SK-N-SH treated with all-trans-retinoic acid at 6 μM for 48 hours (cell line): Measurements from ENCODE around the gene PNPLA6.

Experiments used
- ATAC-seq: fragments of 200-7000 bp; cut with Tn5 transposase; 3 replicates; pipeline ENCODE4 v1.9.1; 2020; ENCODE audit warnings: mild to moderate bottlenecking, moderate library complexity
- ARNTL ChIP-seq: fragments of 450-650 bp; formaldehyde crosslinking; IDR thresholded peaks from 2 replicates; pipeline ENCODE4 v1.5.0; 2020; ENCODE audit warnings: low read depth, mild to moderate bottlenecking, moderate library complexity, borderline replicate concordance
- BACH2 ChIP-seq: fragments of 250-450 bp; sonication (Bioruptor Pico); IDR thresholded peaks from 2 replicates; pipeline ENCODE4 v1.9.0; 2021; ENCODE audit warnings: mild to moderate bottlenecking, borderline replicate concordance
- CREB5 ChIP-seq: fragments of 250-450 bp; sonication (Bioruptor Pico); IDR thresholded peaks from 2 replicates; pipeline ENCODE4 v1.5.1; 2020; ENCODE audit warnings: low read depth, mild to moderate bottlenecking, moderate library complexity
- CSDC2 ChIP-seq: fragments of 250-450 bp; sonication (Bioruptor Pico); IDR thresholded peaks from 2 replicates; pipeline ENCODE4 v1.5.0; 2020; ENCODE audit warnings: mild to moderate bottlenecking, moderate library complexity
- CSRNP3 ChIP-seq: fragments of 250-450 bp; sonication (Bioruptor Pico); IDR thresholded peaks from 2 replicates; pipeline ENCODE4 v1.5.1; 2021; ENCODE audit warnings: mild to moderate bottlenecking, moderate library complexity
- ESRRG ChIP-seq: fragments of 250-450 bp; sonication (Bioruptor Pico); IDR thresholded peaks from 2 replicates; pipeline ENCODE4 v1.6.1; 2021; ENCODE audit warnings: mild to moderate bottlenecking
- GLIS3 ChIP-seq: fragments of 250-450 bp; sonication (Bioruptor Pico); IDR thresholded peaks from 2 replicates; pipeline ENCODE4 v1.5.0; 2020; ENCODE audit warnings: mild to moderate bottlenecking, moderate library complexity
- ISL1 ChIP-seq: fragments of 250-450 bp; sonication (Bioruptor Pico); IDR thresholded peaks from 2 replicates; pipeline ENCODE4 v2.1.2; 2022; ENCODE audit warnings: mild to moderate bottlenecking, moderate library complexity
- OSR1 ChIP-seq: fragments of 250-450 bp; sonication (Bioruptor Pico); IDR thresholded peaks from 2 replicates; pipeline ENCODE4 v1.8.0; 2022; ENCODE audit warnings: moderate library complexity, mild to moderate bottlenecking, inconsistent platforms
- PATZ1 ChIP-seq: fragments of 250-450 bp; sonication (Bioruptor Pico); IDR thresholded peaks from 2 replicates; pipeline ENCODE4 v1.8.0; 2020; ENCODE audit warnings: mild to moderate bottlenecking, moderate library complexity, borderline replicate concordance
- POU6F1 ChIP-seq: fragments of 250-450 bp; sonication (Bioruptor Pico); IDR thresholded peaks from 2 replicates; pipeline ENCODE4 v1.8.0; 2021; ENCODE audit warnings: low read depth, mild to moderate bottlenecking, moderate library complexity, borderline replicate concordance
- PPARA ChIP-seq: fragments of 250-450 bp; sonication (Bioruptor Pico); IDR thresholded peaks from 2 replicates; pipeline ENCODE4 v1.5.0; 2020; ENCODE audit warnings: mild to moderate bottlenecking, borderline replicate concordance
- RARB ChIP-seq: fragments of 250-450 bp; sonication (Bioruptor Pico); IDR thresholded peaks from 2 replicates; pipeline ENCODE4 v1.8.0; 2021; ENCODE audit warnings: mild to moderate bottlenecking, moderate library complexity
- SNAI2 ChIP-seq: fragments of 250-450 bp; sonication (Bioruptor Pico); IDR thresholded peaks from 2 replicates; pipeline ENCODE4 v1.5.0; 2020; ENCODE audit warnings: mild to moderate bottlenecking, moderate library complexity
- TCF4 ChIP-seq: fragments of 250-450 bp; sonication (Bioruptor Pico); IDR thresholded peaks from 2 replicates; pipeline ENCODE4 v1.8.0; 2021; ENCODE audit warnings: mild to moderate bottlenecking, moderate library complexity, borderline replicate concordance
- TOX ChIP-seq: fragments of 250-450 bp; sonication (Bioruptor Pico); IDR thresholded peaks from 2 replicates; pipeline ENCODE4 v1.8.0; 2021; ENCODE audit warnings: mild to moderate bottlenecking, moderate library complexity, borderline replicate concordance
- TSHZ2 ChIP-seq: fragments of 250-450 bp; sonication (Bioruptor Pico); IDR thresholded peaks from 2 replicates; pipeline ENCODE4 v1.5.0; 2020; ENCODE audit warnings: mild to moderate bottlenecking, moderate library complexity
- ZC3H10 ChIP-seq: fragments of 250-450 bp; sonication (Bioruptor Pico); IDR thresholded peaks from 2 replicates; pipeline ENCODE4 v1.5.1; 2021; ENCODE audit warnings: mild to moderate bottlenecking, moderate library complexity
- ZFP3 ChIP-seq: fragments of 250-450 bp; sonication (Bioruptor Pico); IDR thresholded peaks from 2 replicates; pipeline ENCODE4 v1.5.0; 2020; ENCODE audit warnings: mild to moderate bottlenecking, moderate library complexity
- ZFP30 ChIP-seq: fragments of 450-650 bp; formaldehyde crosslinking; IDR thresholded peaks from 2 replicates; pipeline ENCODE4 v1.5.0; 2022; ENCODE audit warnings: mild to moderate bottlenecking, moderate library complexity
- ZNF565 ChIP-seq: fragments of 450-650 bp; formaldehyde crosslinking; conservative IDR thresholded peaks from 2 replicates; pipeline ENCODE4 v1.5.0; 2020; ENCODE audit warnings: low read depth, mild to moderate bottlenecking, moderate library complexity
- ZNF70 ChIP-seq: fragments of 450-650 bp; formaldehyde crosslinking; IDR thresholded peaks from 2 replicates; pipeline ENCODE4 v1.5.0; 2020; ENCODE audit warnings: mild to moderate bottlenecking, moderate library complexity
- ZNF8 ChIP-seq: fragments of 450-650 bp; formaldehyde crosslinking; IDR thresholded peaks from 2 replicates; pipeline ENCODE4 v1.5.0; 2020; ENCODE audit warnings: mild to moderate bottlenecking, moderate library complexity

PNPLA6 gene

GRCh38 chr19:7521551-7522071 lies 13.9 kb upstream of the PNPLA6 start (continued):
- TF ChIP-seq SNAI2 (CRISPR knock-in tag) (no peak), GLIS3 (CRISPR knock-in tag) (no peak), ISL1 (no peak), POU6F1 (no peak), ZNF8 (CRISPR knock-in tag) (no peak), ZFP3 (CRISPR knock-in tag) (no peak), TCF4 (CRISPR knock-in tag) (no peak)

GRCh38 chr19:7522072-7522922 lies 13.2 kb upstream of the PNPLA6 start, which contains the start of gene MCOLN1:
Gene MCOLN1 (plus strand): TSS chr19:7522624. CDS start chr19:7522751, 127 bp downstream.
- TF ChIP-seq TCF4 (CRISPR knock-in tag), result no peak
- TF ChIP-seq CSRNP3 (CRISPR knock-in tag), result no peak
- TF ChIP-seq RARB (CRISPR knock-in tag), result no peak
- 0 out of 2 replicates have a peak, but pooled peaks have one; percentile 52 for TF ChIP-seq PPARA
- no peak for TF ChIP-seq ZFP30 (CRISPR knock-in tag)
- no peak for TF ChIP-seq ZNF8 (CRISPR knock-in tag)
- TF ChIP-seq ZNF70 (CRISPR knock-in tag), result no peak
- no peak for TF ChIP-seq ARNTL (CRISPR knock-in tag)
- TF ChIP-seq TOX (CRISPR knock-in tag), result no peak
- TF ChIP-seq GLIS3 (CRISPR knock-in tag), result peak; percentile 79; the same call in 1 of the 2 replicates
- 0 out of 2 replicates have a peak, but pooled peaks have one; percentile 42 for TF ChIP-seq CSDC2
- no peak for TF ChIP-seq BACH2 (CRISPR knock-in tag)
- 0 out of 2 replicates have a peak, but pooled peaks have one; percentile 41 for TF ChIP-seq ESRRG (CRISPR knock-in tag)
- peak; percentile 53; the same call in 1 of the 2 replicates for TF ChIP-seq TSHZ2 (CRISPR knock-in tag)
- peak; percentile 59; the same call in 1 of the 2 replicates for TF ChIP-seq SNAI2 (CRISPR knock-in tag)
- TF ChIP-seq OSR1 (CRISPR knock-in tag), result no peak
- peak; percentile 77 for TF ChIP-seq ZFP3 (CRISPR knock-in tag)
- TF ChIP-seq POU6F1, result no peak
- 0 out of 2 replicates have a peak, but pooled peaks have one; percentile 18 for TF ChIP-seq CREB5 (CRISPR knock-in tag)
- no peak for TF ChIP-seq ISL1
- TF ChIP-seq PATZ1 (CRISPR knock-in tag), result no peak
- 0 out of 2 replicates have a peak, but pooled peaks have one; percentile 48 for TF ChIP-seq ZNF565 (CRISPR knock-in tag)
- TF ChIP-seq ZC3H10, result no peak
- TF ChIP-seq, all 23 proteins: peak for 9
- peak; percentile 89 for ATAC-seq
